Calu3 (cell line): Measurements from ENCODE around the gene LAMB3. TPM values are rescaled to one million over a fixed set of nuclear protein-coding genes. Genes with fewer than 3 reads are reported as not detected.

Experiments used
- BruUV-seq: library from RNA; stranded (reverse); fragments of 400-500 nt; replicated peaks from 2 replicates; lab custom pipeline; 2021; lab: Mats Ljungman, UMichigan
- CTCF ChIA-PET: fragments of 300-600 bp; sonication (Branson Sonifier 250); formaldehyde crosslinking; loops from one replicate; lab custom pipeline; 2022; ENCODE audit warnings: antibody characterized with exemption; lab: Charles Lee
- DNase-seq: peaks from one replicate; pipeline ENCODE4 v3.0.0; 2022
- H3K27ac Mint-ChIP-seq: one replicate; pipeline ENCODE4 v1.8.0; 2022; ENCODE audit warnings: mixed read lengths; ENCODE audit not compliant: unreplicated experiment
- H3K27me3 Mint-ChIP-seq: one replicate; pipeline ENCODE4 v1.8.0; 2022; ENCODE audit warnings: mixed read lengths; ENCODE audit not compliant: unreplicated experiment
- H3K36me3 Mint-ChIP-seq: one replicate; pipeline ENCODE4 v1.8.0; 2022; ENCODE audit warnings: mild to moderate bottlenecking, moderate library complexity, mixed read lengths; ENCODE audit not compliant: insufficient read depth, unreplicated experiment
- H3K4me1 Mint-ChIP-seq: one replicate; pipeline ENCODE4 v1.8.0; 2022; ENCODE audit warnings: mild to moderate bottlenecking, low read depth, mixed read lengths; ENCODE audit not compliant: unreplicated experiment
- H3K4me3 Mint-ChIP-seq: one replicate; pipeline ENCODE4 v1.8.0; 2022; ENCODE audit warnings: mild to moderate bottlenecking, low read depth, moderate library complexity, mixed read lengths; ENCODE audit not compliant: unreplicated experiment
- H3K9me3 Mint-ChIP-seq: one replicate; pipeline ENCODE4 v1.8.0; 2022; ENCODE audit warnings: low read depth, mixed read lengths; ENCODE audit not compliant: unreplicated experiment
- intact Hi-C: fragments of 100-400 bp; cut with micrococcal nuclease; formaldehyde crosslinking; loops from one replicate; pipeline ENCODE4 v1.10.0; 2022; ENCODE audit not compliant: unreplicated experiment
- total RNA-seq: library from RNA; stranded (reverse); gene quantifications from 2 replicates; pipeline ENCODE4 v1.2.3, GENCODE V29; 2022
- TF ChIP-seq, protein P1 (sequence below): fragments of 200-600 bp; IDR thresholded peaks from one replicate; pipeline ENCODE4 v1.8.0; 2022; ENCODE audit warnings: antibody characterized with exemption; ENCODE audit not compliant: unreplicated experiment

LAMB3 gene
- total RNA-seq, 1 experiment from 2014 or later, result 331 TPM

GRCh38 chr1:209624558-209625549, 27.4 kb downstream of the LAMB3 start:
- BruUV-seq, result no TSS peak
- CTCF ChIA-PET, result no interaction called here
- no peaks in the 10 kb centered on the region for H3K4me1 Mint-ChIP-seq

DNA sequence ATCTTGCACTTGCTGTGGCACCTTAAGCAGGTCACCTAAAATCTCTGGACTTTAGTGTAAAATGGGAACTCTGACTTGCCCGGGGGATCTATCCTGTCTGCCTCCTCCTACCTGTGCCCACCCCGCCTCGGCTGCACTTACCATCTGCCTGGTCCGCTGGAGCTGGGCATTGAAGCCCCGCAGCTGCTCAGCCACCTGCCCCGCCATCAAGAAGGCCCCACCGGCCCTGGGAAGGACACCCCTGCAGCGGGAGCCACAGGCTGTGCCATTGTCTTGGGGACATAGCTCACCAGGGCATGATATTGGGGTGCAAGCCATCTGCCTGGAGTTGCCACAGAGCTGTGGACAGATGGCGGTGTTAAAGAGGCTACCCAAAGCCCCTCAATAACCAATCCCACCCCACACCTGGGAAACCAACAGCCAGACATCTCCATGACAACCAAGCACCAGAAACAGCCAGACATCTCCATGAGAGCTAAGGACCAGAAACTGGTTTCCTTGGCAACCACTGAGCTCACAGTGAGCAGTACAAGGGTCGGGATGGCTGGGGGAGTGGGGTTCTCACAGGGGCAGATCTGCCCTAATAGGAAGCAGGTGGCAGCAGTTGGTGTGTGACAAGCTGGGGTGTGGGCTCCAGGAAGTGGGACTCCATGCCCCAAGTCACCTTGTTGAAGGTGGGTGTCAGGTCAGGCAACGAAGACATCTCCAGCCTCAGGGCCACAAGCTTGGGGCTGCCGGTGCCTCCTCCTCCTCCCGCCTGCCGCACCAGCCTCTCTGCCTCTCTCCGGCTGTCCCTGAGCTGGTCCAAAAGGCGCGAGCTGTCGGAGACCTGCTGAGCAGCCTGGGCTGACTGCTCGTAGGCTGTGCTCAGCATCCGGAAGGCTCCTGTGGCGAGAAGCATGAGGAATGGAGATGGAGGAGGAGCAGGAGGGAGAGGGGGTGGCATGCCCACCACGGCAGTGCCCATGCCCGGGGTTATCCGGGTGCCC, 29.1 kb downstream of the LAMB3 start:
- Mint-ChIP-seq H3K4me1 (no peaks in the 10 kb centered on the region), H3K27me3 (no peaks in the 10 kb centered on the region), H3K9me3 (no peaks in the 10 kb centered on the region), H3K4me3 (no peak overlapping the region), H3K27ac (no peak overlapping the region), H3K36me3 (peaks cover 73% of the 10 kb centered on the region)
- CTCF ChIA-PET, result interaction anchor here (0.7 to 1.5 kb wide), 3 partner anchors 10 to 54 kb away, joined by 3 read pairs; partner anchors contain the start of gene LAMB3
- DNase-seq, result no peak
- intact Hi-C loops, result no loop called here
- TSS peak; percentile 50 for BruUV-seq
- TF ChIP-seq, protein P1, sequence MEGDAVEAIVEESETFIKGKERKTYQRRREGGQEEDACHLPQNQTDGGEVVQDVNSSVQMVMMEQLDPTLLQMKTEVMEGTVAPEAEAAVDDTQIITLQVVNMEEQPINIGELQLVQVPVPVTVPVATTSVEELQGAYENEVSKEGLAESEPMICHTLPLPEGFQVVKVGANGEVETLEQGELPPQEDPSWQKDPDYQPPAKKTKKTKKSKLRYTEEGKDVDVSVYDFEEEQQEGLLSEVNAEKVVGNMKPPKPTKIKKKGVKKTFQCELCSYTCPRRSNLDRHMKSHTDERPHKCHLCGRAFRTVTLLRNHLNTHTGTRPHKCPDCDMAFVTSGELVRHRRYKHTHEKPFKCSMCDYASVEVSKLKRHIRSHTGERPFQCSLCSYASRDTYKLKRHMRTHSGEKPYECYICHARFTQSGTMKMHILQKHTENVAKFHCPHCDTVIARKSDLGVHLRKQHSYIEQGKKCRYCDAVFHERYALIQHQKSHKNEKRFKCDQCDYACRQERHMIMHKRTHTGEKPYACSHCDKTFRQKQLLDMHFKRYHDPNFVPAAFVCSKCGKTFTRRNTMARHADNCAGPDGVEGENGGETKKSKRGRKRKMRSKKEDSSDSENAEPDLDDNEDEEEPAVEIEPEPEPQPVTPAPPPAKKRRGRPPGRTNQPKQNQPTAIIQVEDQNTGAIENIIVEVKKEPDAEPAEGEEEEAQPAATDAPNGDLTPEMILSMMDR, result no peak

More at GRCh38 chr1:209624558-209625549, 27.4 kb downstream of the LAMB3 start:
- Mint-ChIP-seq H3K27ac (peak overlapping the region; percentile 10), H3K27me3 (no peaks in the 10 kb centered on the region), H3K4me3 (no peak overlapping the region), H3K9me3 (no peaks in the 10 kb centered on the region), H3K36me3 (peaks cover 74% of the 10 kb centered on the region)
- TF ChIP-seq, protein P1, result no peak
- DNase-seq, result no peak
- intact Hi-C loops, result loop anchor here (5.0 kb wide), 1 partner anchor 48 kb away; no protein-coding TSS in a partner anchor

- DNase-seq, result no peak
- BruUV-seq, result no TSS peak
- Mint-ChIP-seq H3K4me3 (no peak overlapping the region), H3K9me3 (no peaks in the 10 kb centered on the region), H3K27me3 (no peaks in the 10 kb centered on the region), H3K27ac (peak overlapping the region; percentile 2), H3K4me1 (no peaks in the 10 kb centered on the region), H3K36me3 (peaks cover 72% of the 10 kb centered on the region)
- TF ChIP-seq, protein P1, result no peak
- intact Hi-C loops, result no loop called here
- CTCF ChIA-PET, result no interaction called here
These were observed 30.2 kb downstream of the LAMB3 start for GRCh38 chr1:209621741-209622655.
